Upper lobe of left lung (tissue), 4 donors: ENCODE data around the gene PLXNA3.

Experiments used
- CTCF ChIP-seq, 6 experiments: fragments of 450-650 bp in 4 of 6; fragments of 200-600 bp in 2 of 6; sonication (generic) in 2 of 6; IDR thresholded peaks; one replicate each; pipeline ENCODE4 v1.5.1; 2016 to 2019; ENCODE audit warnings: antibody characterized with exemption in 6 of 6
- EP300 ChIP-seq, 4 donors: sonication (generic); formaldehyde crosslinking; IDR thresholded peaks; one replicate each; pipeline ENCODE4 v1.5.1; 2017; ENCODE audit warnings: antibody characterized with exemption in 4 of 4, control low read depth in 2 of 4
- POLR2A ChIP-seq, 4 donors: fragments of 450-650 bp; IDR thresholded peaks; one replicate each; pipeline ENCODE4 v1.5.1; 2016 to 2017; ENCODE audit warnings: antibody characterized with exemption in 4 of 4, mild to moderate bottlenecking in 2 of 4

GRCh38 chrX:154432210-154432609, 25.9 kb upstream of the PLXNA3 start:
- TF ChIP-seq POLR2A (IDR thresholded peaks at IDR 0.05) (no peak), CTCF (IDR thresholded peaks at IDR 0.05) (no peak), EP300 (IDR thresholded peaks at IDR 0.05) (no peak)
